BE2C (cell line): ENCODE measurements around the gene CORIN.
A peak's percentile ranks its signal among the peaks of the same experiment; 100 is the strongest.

Experiments used
- DNase-seq: peaks from one replicate; pipeline ENCODE4 v3.0.0-alpha.2; 2020
- H3K27me3 ChIP-seq: fragments of 250-450 bp; sonication (Bioruptor Pico); 2 replicates; pipeline ENCODE4 v1.5.1; 2020; ENCODE audit warnings: mild to moderate bottlenecking
- H3K36me3 ChIP-seq: fragments of 250-450 bp; sonication (Bioruptor Pico); 2 replicates; pipeline ENCODE4 v1.5.1; 2020; ENCODE audit warnings: mild to moderate bottlenecking
- H3K4me1 ChIP-seq: fragments of 250-450 bp; sonication (Bioruptor Pico); 2 replicates; pipeline ENCODE4 v1.5.1; 2020
- H3K4me3 ChIP-seq: 2 replicates; pipeline ENCODE4 v1.5.1; 2011; ENCODE audit warnings: low read depth, low read length
- H3K9me3 ChIP-seq: fragments of 250-450 bp; sonication (Bioruptor Pico); 2 replicates; pipeline ENCODE4 v1.5.1; 2020
- CTCF ChIP-seq: IDR thresholded peaks from 2 replicates; pipeline ENCODE4 v1.5.1; 2012; ENCODE audit warnings: mild to moderate bottlenecking, low read depth, low read length

The CORIN gene

GRCh38 chr4:47839259-47839658 is 1.4 kb upstream of the CORIN start:
- Histone ChIP-seq H3K36me3 (peaks cover 9% of the 10 kb centered on the region; the same call in 1 of the 2 replicates), H3K4me3 (no peak overlapping the region), H3K4me1 (no peaks in the 10 kb centered on the region; the same call in 1 of the 2 replicates), H3K9me3 (no peaks in the 10 kb centered on the region), H3K27me3 (no peaks in the 10 kb centered on the region)
- TF ChIP-seq CTCF, result peak; percentile 67
- DNase-seq, result no peak

GRCh38 chr4:47838445-47838844 is 578 bp upstream of the CORIN start:
- peaks cover 3% of the 10 kb centered on the region; the same call in 1 of the 2 replicates for H3K36me3 ChIP-seq
- no peak for DNase-seq
- H3K4me1 ChIP-seq, result no peaks in the 10 kb centered on the region; the same call in 1 of the 2 replicates
- H3K9me3 ChIP-seq, result no peaks in the 10 kb centered on the region
- H3K4me3 ChIP-seq, result no peak overlapping the region
- no peaks in the 10 kb centered on the region for H3K27me3 ChIP-seq
- 0 out of 2 replicates have a peak, but pooled peaks have one; percentile 17 for TF ChIP-seq CTCF

- Histone ChIP-seq H3K4me1 (no peaks in the 10 kb centered on the region; the same call in 1 of the 2 replicates), H3K4me3 (peak overlapping the region; percentile 89)
- TF ChIP-seq CTCF, result peak; percentile 24; the same call in 1 of the 2 replicates
Observed at GRCh38 chr4:47837094-47837907, 566 bp downstream of the CORIN start.

GRCh38 chr4:47836641-47837093 is 1.2 kb downstream of the CORIN start:
- Histone ChIP-seq H3K9me3 (no peaks in the 10 kb centered on the region), H3K4me3 (peak overlapping the region; percentile 89), H3K4me1 (no peaks in the 10 kb centered on the region; the same call in 1 of the 2 replicates), H3K36me3 (no peaks in the 10 kb centered on the region), H3K27me3 (no peaks in the 10 kb centered on the region)
- peak; percentile 83 for TF ChIP-seq CTCF
- peak; percentile 89 for DNase-seq

More at GRCh38 chr4:47837094-47837907, 566 bp downstream of the CORIN start:
- Histone ChIP-seq H3K9me3 (no peaks in the 10 kb centered on the region), H3K27me3 (no peaks in the 10 kb centered on the region), H3K36me3 (peaks cover 1% of the 10 kb centered on the region; the same call in 1 of the 2 replicates)
- peak; percentile 76 for DNase-seq

- TF ChIP-seq CTCF, result no peak
- DNase-seq, result no peak
Observed at GRCh38 chr4:47835494-47835893, 2.4 kb downstream of the CORIN start.

More at GRCh38 chr4:47835494-47835893, 2.4 kb downstream of the CORIN start:
- no peak overlapping the region for H3K4me3 ChIP-seq
- H3K9me3 ChIP-seq, result no peaks in the 10 kb centered on the region
- no peaks in the 10 kb centered on the region for H3K27me3 ChIP-seq
- H3K4me1 ChIP-seq, result no peaks in the 10 kb centered on the region; the same call in 1 of the 2 replicates
- H3K36me3 ChIP-seq, result no peaks in the 10 kb centered on the region
